Measurements from ENCODE around the gene TXNDC5. TPM values are rescaled to one million over a fixed set of nuclear protein-coding genes. Genes with fewer than 3 reads are reported as not detected.

Gene TXNDC5
- polyA plus RNA-seq, 3 donors, result 12.6 to 33.5 (median 21.2) TPM

DNA sequence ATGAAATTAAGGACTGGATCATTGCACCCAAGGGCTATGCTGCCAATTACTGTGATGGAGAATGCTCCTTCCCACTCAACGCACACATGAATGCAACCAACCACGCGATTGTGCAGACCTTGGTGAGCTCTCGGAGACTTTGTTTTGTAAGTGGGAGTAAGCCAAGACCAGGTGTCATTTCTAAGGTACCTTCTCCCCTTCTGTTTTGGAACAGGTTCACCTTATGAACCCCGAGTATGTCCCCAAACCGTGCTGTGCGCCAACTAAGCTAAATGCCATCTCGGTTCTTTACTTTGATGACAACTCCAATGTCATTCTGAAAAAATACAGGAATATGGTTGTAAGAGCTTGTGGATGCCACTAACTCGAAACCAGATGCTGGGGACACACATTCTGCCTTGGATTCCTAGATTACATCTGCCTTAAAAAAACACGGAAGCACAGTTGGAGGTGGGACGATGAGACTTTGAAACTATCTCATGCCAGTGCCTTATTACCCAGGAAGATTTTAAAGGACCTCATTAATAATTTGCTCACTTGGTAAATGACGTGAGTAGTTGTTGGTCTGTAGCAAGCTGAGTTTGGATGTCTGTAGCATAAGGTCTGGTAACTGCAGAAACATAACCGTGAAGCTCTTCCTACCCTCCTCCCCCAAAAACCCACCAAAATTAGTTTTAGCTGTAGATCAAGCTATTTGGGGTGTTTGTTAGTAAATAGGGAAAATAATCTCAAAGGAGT is 30.4 kb downstream of the TXNDC5 start:
- no peak for DNase-seq
- Histone ChIP-seq H3K36me3 (replicated peaks in 1 of 2; ENCODE audit: control insufficient read depth in 1 of 2, insufficient read depth in 2 of 2, low read length in 2 of 2) (peaks cover 47 to 57% of the 10 kb centered on the region in 2 donors), H3K4me3 (replicated peaks in 1 of 3; ENCODE audit: low read depth in 2 of 3, low read length in 3 of 3) (no peak overlapping the region), H3K9ac (ENCODE audit: insufficient read depth, low read length, poor library complexity, severe bottlenecking) (no peak overlapping the region), H3K9me3 (replicated peaks in 1 of 2; ENCODE audit: control insufficient read depth in 1 of 2, insufficient read depth in 1 of 2, low read length in 2 of 2) (no peaks in the 10 kb centered on the region), H3K4me1 (ENCODE audit: control insufficient read depth in 1 of 2, insufficient read depth in 2 of 2, low read length in 2 of 2) (no peaks in the 10 kb centered on the region), H2AFZ (ENCODE audit: insufficient read depth, low read depth, low read length, poor library complexity, severe bottlenecking) (no peak overlapping the region), H3K4me2 (replicated peaks; ENCODE audit: extremely low read depth, low read length, poor library complexity, severe bottlenecking) (no peak overlapping the region), H3K27ac (ENCODE audit: low read depth in 1 of 2, low read length in 2 of 2) (no peak overlapping the region), H3K27me3 (ENCODE audit: control insufficient read depth in 2 of 2, insufficient read depth in 2 of 2, low read length in 2 of 2) (no peaks in the 10 kb centered on the region), H4K20me1 (ENCODE audit: insufficient read depth, low read length) (no peaks in the 10 kb centered on the region), H3K79me2 (ENCODE audit: insufficient read depth, low read length) (no peaks in the 10 kb centered on the region)
- intact Hi-C loops (cut with micrococcal nuclease), result no loop called here
- WGBS (ENCODE audit: insufficient coverage), result 97% methylated on average over 5 of the region's 13 CpGs
- H3K27me3 Mint-ChIP-seq (ENCODE audit: low read depth in 3 of 3), result no peaks in the 10 kb centered on the region
- H3K36me3 Mint-ChIP-seq, result peaks cover 46 to 48% of the 10 kb centered on the region in 2 donors
- no peaks in the 10 kb centered on the region for H3K4me1 Mint-ChIP-seq
- TF ChIP-seq, protein P1, sequence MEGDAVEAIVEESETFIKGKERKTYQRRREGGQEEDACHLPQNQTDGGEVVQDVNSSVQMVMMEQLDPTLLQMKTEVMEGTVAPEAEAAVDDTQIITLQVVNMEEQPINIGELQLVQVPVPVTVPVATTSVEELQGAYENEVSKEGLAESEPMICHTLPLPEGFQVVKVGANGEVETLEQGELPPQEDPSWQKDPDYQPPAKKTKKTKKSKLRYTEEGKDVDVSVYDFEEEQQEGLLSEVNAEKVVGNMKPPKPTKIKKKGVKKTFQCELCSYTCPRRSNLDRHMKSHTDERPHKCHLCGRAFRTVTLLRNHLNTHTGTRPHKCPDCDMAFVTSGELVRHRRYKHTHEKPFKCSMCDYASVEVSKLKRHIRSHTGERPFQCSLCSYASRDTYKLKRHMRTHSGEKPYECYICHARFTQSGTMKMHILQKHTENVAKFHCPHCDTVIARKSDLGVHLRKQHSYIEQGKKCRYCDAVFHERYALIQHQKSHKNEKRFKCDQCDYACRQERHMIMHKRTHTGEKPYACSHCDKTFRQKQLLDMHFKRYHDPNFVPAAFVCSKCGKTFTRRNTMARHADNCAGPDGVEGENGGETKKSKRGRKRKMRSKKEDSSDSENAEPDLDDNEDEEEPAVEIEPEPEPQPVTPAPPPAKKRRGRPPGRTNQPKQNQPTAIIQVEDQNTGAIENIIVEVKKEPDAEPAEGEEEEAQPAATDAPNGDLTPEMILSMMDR (IDR thresholded peaks at IDR 0.05), result no peak
- no peak overlapping the region for H3K27ac Mint-ChIP-seq
- H3K4me3 Mint-ChIP-seq, result no peak overlapping the region
- H3K9me3 Mint-ChIP-seq, result peaks cover 0 to under 1% (median 0%) of the 10 kb centered on the region in 7 donors

DNA sequence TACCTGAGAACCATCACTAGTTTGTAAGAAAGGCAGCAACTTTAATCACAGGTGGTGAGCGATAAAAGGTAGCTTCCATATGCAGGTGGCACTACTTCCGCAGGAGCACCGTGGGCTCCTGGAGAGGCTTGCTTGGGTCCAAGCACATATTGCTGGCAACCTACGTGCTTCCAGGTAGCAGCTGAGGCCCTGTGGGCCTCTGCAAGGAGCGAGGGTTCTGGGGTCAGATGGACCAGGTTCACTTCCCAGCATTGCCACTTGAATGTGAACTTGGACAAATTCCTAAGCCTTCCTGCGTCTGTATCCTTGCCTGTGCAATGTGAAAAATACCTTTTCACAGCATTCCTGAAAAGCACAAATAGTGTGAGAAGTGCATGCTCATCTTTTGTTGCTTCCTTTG is 31.0 kb downstream of the TXNDC5 start:
- intact Hi-C loops (cut with micrococcal nuclease), result no loop called here
- Mint-ChIP-seq H3K4me3 (no peak overlapping the region), H3K4me1 (no peaks in the 10 kb centered on the region), H3K9me3 (peaks cover 0 to 2% (median 0%) of the 10 kb centered on the region in 7 donors), H3K27ac (no peak overlapping the region), H3K27me3 (ENCODE audit: low read depth in 3 of 3) (no peaks in the 10 kb centered on the region), H3K36me3 (peaks cover 41 to 43% of the 10 kb centered on the region in 2 donors)
- WGBS (ENCODE audit: insufficient coverage), result 98% methylated on average over 6 of the region's 6 CpGs
- Histone ChIP-seq H3K27ac (ENCODE audit: low read depth in 1 of 2, low read length in 2 of 2) (no peak overlapping the region), H3K36me3 (replicated peaks in 1 of 2; ENCODE audit: control insufficient read depth in 1 of 2, insufficient read depth in 2 of 2, low read length in 2 of 2) (peaks cover 41 to 52% of the 10 kb centered on the region in 2 donors), H4K20me1 (ENCODE audit: insufficient read depth, low read length) (no peaks in the 10 kb centered on the region), H3K4me2 (replicated peaks; ENCODE audit: extremely low read depth, low read length, poor library complexity, severe bottlenecking) (no peak overlapping the region), H3K9me3 (replicated peaks in 1 of 2; ENCODE audit: control insufficient read depth in 1 of 2, insufficient read depth in 1 of 2, low read length in 2 of 2) (no peaks in the 10 kb centered on the region), H3K4me3 (replicated peaks in 1 of 3; ENCODE audit: low read depth in 2 of 3, low read length in 3 of 3) (no peak overlapping the region), H3K9ac (ENCODE audit: insufficient read depth, low read length, poor library complexity, severe bottlenecking) (no peak overlapping the region), H3K79me2 (ENCODE audit: insufficient read depth, low read length) (no peaks in the 10 kb centered on the region), H3K4me1 (ENCODE audit: control insufficient read depth in 1 of 2, insufficient read depth in 2 of 2, low read length in 2 of 2) (no peaks in the 10 kb centered on the region), H2AFZ (ENCODE audit: insufficient read depth, low read depth, low read length, poor library complexity, severe bottlenecking) (no peak overlapping the region), H3K27me3 (ENCODE audit: control insufficient read depth in 2 of 2, insufficient read depth in 2 of 2, low read length in 2 of 2) (no peaks in the 10 kb centered on the region)
- DNase-seq, result no peak
- TF ChIP-seq, protein P1 (IDR thresholded peaks at IDR 0.05), result no peak
